Breast epithelium (tissue), 4 donors: ENCODE results near the gene SDK1. TPM values are rescaled to one million over a fixed set of nuclear protein-coding genes. Genes with fewer than 3 reads are reported as not detected.

Source experiments
- DNase-seq, 2 donors: peaks; one replicate each; pipeline ENCODE4 v3.0.0-alpha.2; 2019; ENCODE audit warnings: low spot score in 2 of 2
- H3K27ac ChIP-seq, 2 donors: fragments of 200-600 bp; sonication (generic) in 1 of 2; one replicate each; pipeline ENCODE4 v1.5.1; 2016 to 2019; ENCODE audit warnings: mild to moderate bottlenecking in 1 of 2
- H3K27me3 ChIP-seq, 2 donors: fragments of 200-600 bp; sonication (generic) in 1 of 2; one replicate each; pipeline versions ENCODE4 v1.5.1 to v1.6.0; 2017 to 2019; ENCODE audit warnings: control low read depth in 1 of 2, mild to moderate bottlenecking in 1 of 2
- H3K36me3 ChIP-seq: fragments of 200-600 bp; one replicate; pipeline ENCODE4 v1.5.1; 2019
- H3K4me1 ChIP-seq, 2 donors: fragments of 200-600 bp; sonication (generic); one replicate each; pipeline ENCODE4 v1.5.1; 2016 to 2019; ENCODE audit warnings: control low read depth in 1 of 2
- H3K4me3 ChIP-seq, 3 donors: fragments of 200-600 bp; sonication (generic); 1 replicate in 2 of 3; 2 replicates in 1 of 3; pipeline ENCODE4 v1.5.1; 2016 to 2019; ENCODE audit warnings: mild to moderate bottlenecking in 3 of 3, moderate library complexity in 2 of 3
- H3K9me3 ChIP-seq, 2 donors: fragments of 200-600 bp; sonication (generic) in 1 of 2; one replicate each; pipeline ENCODE4 v1.5.1; 2016 to 2019; ENCODE audit warnings: control low read depth in 1 of 2
- CTCF ChIP-seq, 3 donors: fragments of 450-650 bp; IDR thresholded peaks; one replicate each; pipeline ENCODE4 v1.5.1; 2016 to 2017; ENCODE audit warnings: antibody characterized with exemption in 3 of 3, mild to moderate bottlenecking in 3 of 3, moderate library complexity in 3 of 3
- POLR2A ChIP-seq: fragments of 450-650 bp; IDR thresholded peaks from one replicate; pipeline ENCODE4 v1.6.1; 2016; ENCODE audit warnings: antibody characterized with exemption, mild to moderate bottlenecking, moderate library complexity
- POLR2AphosphoS5 ChIP-seq, 3 donors: sonication (generic); formaldehyde crosslinking; IDR thresholded peaks; one replicate each; pipeline ENCODE4 v1.6.1; 2017; ENCODE audit warnings: antibody characterized with exemption in 3 of 3
- intact Hi-C: fragments of 100-400 bp; cut with DNase I; formaldehyde crosslinking; loops from one replicate; pipeline ENCODE4 v1.15.1; 2023; ENCODE audit warnings: low total_unique reads
- total RNA-seq, 3 donors: library from RNA; depleted of rRNA; stranded (reverse); fragments of >200 nt; gene quantifications; one replicate each; pipeline ENCODE4 v1.1.0, GENCODE V29; 2016

SDK1 gene
- total RNA-seq, 3 donors from 2014 or later = 3.7 to 18.2 (median 6.6) TPM

GRCh38 chr7:4269746-4270145 lies 968.7 kb downstream of the SDK1 start:
- Histone ChIP-seq H3K4me1 (no peaks in the 10 kb centered on the region), H3K27me3 (no peaks in the 10 kb centered on the region), H3K9me3 (peaks cover under 1 to 7% of the 10 kb centered on the region in 2 donors), H3K36me3 (no peaks in the 10 kb centered on the region), H3K4me3 (no peak overlapping the region), H3K27ac (no peak overlapping the region)
- TF ChIP-seq CTCF (IDR thresholded peaks at IDR 0.05) = no peak
- TF ChIP-seq POLR2AphosphoS5 (IDR thresholded peaks at IDR 0.05) = no peak
- TF ChIP-seq POLR2A = no peak
- intact Hi-C loops = no loop called here
- no peak for DNase-seq

- DNase-seq = no peak
- intact Hi-C loops = no loop called here
- Histone ChIP-seq H3K36me3 (no peaks in the 10 kb centered on the region), H3K27ac (no peak overlapping the region), H3K4me3 (no peak overlapping the region), H3K9me3 (peaks cover 5 to 12% of the 10 kb centered on the region in 2 donors), H3K27me3 (no peaks in the 10 kb centered on the region), H3K4me1 (no peaks in the 10 kb centered on the region)
- TF ChIP-seq POLR2A (no peak), CTCF (IDR thresholded peaks at IDR 0.05) (no peak), POLR2AphosphoS5 (IDR thresholded peaks at IDR 0.05) (no peak)
Observed at GRCh38 chr7:4270268-4270667, 969.2 kb downstream of the SDK1 start.

GRCh38 chr7:4270941-4271715 lies 970.1 kb downstream of the SDK1 start:
- no peak for DNase-seq
- intact Hi-C loops = no loop called here
- H3K36me3 ChIP-seq = no peaks in the 10 kb centered on the region

GRCh38 chr7:4271716-4272015 lies 970.6 kb downstream of the SDK1 start:
- no peaks in the 10 kb centered on the region for H3K4me1 ChIP-seq
- H3K36me3 ChIP-seq = no peaks in the 10 kb centered on the region
- DNase-seq = no peak
- intact Hi-C loops = no loop called here
- H3K4me3 ChIP-seq = no peak overlapping the region
- no peaks in the 10 kb centered on the region for H3K27me3 ChIP-seq
- no peak for TF ChIP-seq POLR2AphosphoS5 (IDR thresholded peaks at IDR 0.05)
- no peak for TF ChIP-seq POLR2A
- TF ChIP-seq CTCF (IDR thresholded peaks at IDR 0.05) = no peak
- H3K9me3 ChIP-seq = peaks cover 6 to 12% of the 10 kb centered on the region in 2 donors
- no peak overlapping the region for H3K27ac ChIP-seq

More at GRCh38 chr7:4270941-4271715, 970.1 kb downstream of the SDK1 start:
- Histone ChIP-seq H3K27ac (no peak overlapping the region), H3K27me3 (no peaks in the 10 kb centered on the region), H3K9me3 (peaks cover 6 to 12% of the 10 kb centered on the region in 2 donors), H3K4me3 (no peak overlapping the region), H3K4me1 (no peaks in the 10 kb centered on the region)
- TF ChIP-seq POLR2AphosphoS5 (IDR thresholded peaks at IDR 0.05) (no peak), POLR2A (no peak), CTCF (IDR thresholded peaks at IDR 0.05) (no peak)

- H3K27me3 ChIP-seq = no peaks in the 10 kb centered on the region
- H3K27ac ChIP-seq = no peak overlapping the region
- peaks cover 6 to 12% of the 10 kb centered on the region in 2 donors for H3K9me3 ChIP-seq
- no peak for DNase-seq
- H3K4me3 ChIP-seq = no peak overlapping the region
- TF ChIP-seq POLR2AphosphoS5 (IDR thresholded peaks at IDR 0.05) (no peak), POLR2A (no peak), CTCF (IDR thresholded peaks at IDR 0.05) (no peak)
- intact Hi-C loops = no loop called here
- H3K4me1 ChIP-seq = no peaks in the 10 kb centered on the region
- no peaks in the 10 kb centered on the region for H3K36me3 ChIP-seq
Observed at GRCh38 chr7:4272141-4272540, 971.1 kb downstream of the SDK1 start.
